Measurements from ENCODE around the gene PIH1D2. TPM values are rescaled to one million over a fixed set of nuclear protein-coding genes. Genes with fewer than 3 reads are reported as not detected.

Gene PIH1D2
- total and polyA plus RNA-seq, 2 donors (not counting 1 experiment from before 2014, with no cell fraction given): 0.06 to 0.67 TPM

- H3K4me1 ChIP-seq (ENCODE audit: control insufficient read depth in 2 of 2, insufficient read depth in 2 of 2, low read length in 2 of 2): peaks cover 39 to 40% of the 10 kb centered on the region in 2 donors
- POLR2A ChIA-PET: no interaction called here
Observed at GRCh38 chr11:112051768-112052167, 22.0 kb downstream of the PIH1D2 start.

More at GRCh38 chr11:112051768-112052167, 22.0 kb downstream of the PIH1D2 start:
- CTCF ChIA-PET: no interaction called here
- Histone ChIP-seq H3K27me3 (replicated peaks in 1 of 4; ENCODE audit: control extremely low read depth in 1 of 4, control insufficient read depth in 3 of 4, insufficient read depth in 4 of 4, low read length in 3 of 4) (no peaks in the 10 kb centered on the region), H3K27ac (ENCODE audit: low read length in 2 of 2) (peak overlapping the region; percentile 0 to 75), H3K36me3 (replicated peaks in 1 of 2; ENCODE audit: control extremely low read depth in 1 of 2, control insufficient read depth in 1 of 2, extremely low read depth in 1 of 2, insufficient read depth in 2 of 2, low read length in 1 of 2) (peaks cover 9 to 28% of the 10 kb centered on the region in 2 experiments), H3K4me2 (replicated peaks; ENCODE audit: low read depth, low read length, poor library complexity, severe bottlenecking) (no peak overlapping the region), H3K9me3 (ENCODE audit: control extremely low read depth in 1 of 3, control insufficient read depth in 2 of 3, insufficient read depth in 1 of 3, low read length in 2 of 3) (no peaks in the 10 kb centered on the region), H3K4me3 (ENCODE audit: control extremely low read depth in 1 of 5, extremely low read depth in 1 of 5, insufficient read depth in 1 of 5, low read depth in 2 of 5, low read length in 4 of 5) (no peak overlapping the region), H2AFZ (ENCODE audit: insufficient read depth, low read depth, low read length, poor library complexity, severe bottlenecking) (no peak overlapping the region), H3K79me2 (ENCODE audit: control insufficient read depth, insufficient read depth, low read length) (peaks cover 12% of the 10 kb centered on the region), H3K9ac (ENCODE audit: low read length) (no peak overlapping the region), H4K20me1 (ENCODE audit: control insufficient read depth, insufficient read depth, low read length, poor library complexity, severe bottlenecking) (no peaks in the 10 kb centered on the region)
- intact Hi-C loops (cut with micrococcal nuclease): loop anchor here (2.0 kb wide), 1 partner anchor 23 kb away; the partner anchor contains the start of genes NKAPD1 and PIH1D2
- ATAC-seq (ENCODE audit: low read depth) (no peak), DNase-seq (no peak)
- no CpG with 5 or more reads among the region's 3 CpGs for WGBS (ENCODE audit: insufficient coverage)
- no peaks in the 10 kb centered on the region for H3K9me3 Mint-ChIP-seq (ENCODE audit: insufficient read depth)
- TF ChIP-seq EZH2 (IDR thresholded peaks at IDR 0.05; ENCODE audit: borderline replicate concordance, insufficient read depth, low read depth, low read length, poor library complexity, severe bottlenecking): no peak
- no peak for TF ChIP-seq CTCF (IDR thresholded peaks at IDR 0.05)
- H3K4me1 Mint-ChIP-seq: peaks cover 48% of the 10 kb centered on the region
- H3K27ac Mint-ChIP-seq: peak overlapping the region; percentile 70
- no peaks in the 10 kb centered on the region for H3K27me3 Mint-ChIP-seq
- H3K4me3 Mint-ChIP-seq: no peak overlapping the region
